OCI-LY3 (cell line): ENCODE data around the gene CRYBG1.

Experiments used
- CTCF ChIP-seq: fragments of 200-600, 300-600 bp; sonication (generic); IDR thresholded peaks from 2 replicates; pipeline ENCODE4 v1.5.1; 2014; ENCODE audit warnings: antibody characterized with exemption, low read length, low read depth
- EZH2phosphoT487 ChIP-seq: fragments of 200-600 bp; shearing (Covaris generic); IDR thresholded peaks from 2 replicates; pipeline ENCODE4 v1.6.1; 2018; ENCODE audit warnings: antibody characterized with exemption, mixed run types, low read depth

- no peak for TF ChIP-seq CTCF
- TF ChIP-seq EZH2phosphoT487: no peak
These were observed 156.1 kb downstream of the CRYBG1 start for GRCh38 chr6:106516616-106517015.
